GM21515 (cell line): ENCODE results near the gene POLE.

Experiments
- ATAC-seq: cut with Tn5 transposase; IDR thresholded peaks from one replicate; pipeline ENCODE4 v1.9.1; 2021; ENCODE audit not compliant: unreplicated experiment

POLE gene

DNA sequence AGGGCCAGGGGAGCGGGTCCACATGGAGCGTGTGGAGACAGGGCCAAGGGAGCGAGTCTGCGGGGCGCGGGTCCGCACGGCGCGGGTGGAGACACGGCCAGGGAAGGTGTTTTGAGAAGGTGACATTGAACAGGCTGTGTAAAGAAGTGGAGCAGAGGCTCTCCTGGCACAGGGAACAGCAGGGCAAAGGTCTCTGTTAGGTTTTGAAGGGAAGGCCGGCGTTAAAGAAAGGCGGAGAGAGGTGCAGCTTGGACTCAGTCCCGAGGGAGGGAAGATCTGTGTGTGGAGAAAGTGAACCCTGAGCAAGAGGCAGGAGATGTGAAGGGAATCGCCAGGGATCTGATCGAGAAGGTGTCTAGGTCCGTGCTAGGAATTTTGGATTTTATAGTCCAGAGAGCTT is 2.1 kb upstream of the POLE start:
- no peak for ATAC-seq

DNA sequence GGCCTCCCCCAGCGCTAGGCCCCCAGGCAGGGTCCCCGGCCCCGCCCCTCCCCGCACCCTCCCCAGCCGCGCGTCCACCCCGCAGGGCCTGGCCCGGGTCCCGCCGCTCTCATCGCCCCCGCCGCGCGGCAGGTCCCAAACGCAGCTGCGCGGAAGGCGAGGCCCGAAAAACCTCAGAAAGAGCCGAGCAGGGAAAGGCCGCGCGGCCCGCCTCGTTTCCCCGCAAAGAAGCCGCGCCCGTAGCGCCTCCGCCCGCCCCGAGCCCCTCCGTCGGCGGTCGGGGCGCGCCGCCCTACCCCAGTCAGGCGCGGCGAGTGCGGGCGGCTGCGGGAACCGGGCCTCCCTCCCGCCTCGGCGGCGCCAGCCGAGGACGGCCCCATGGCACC is 324 bp downstream of the POLE start:
- peak; percentile 20 for ATAC-seq

DNA sequence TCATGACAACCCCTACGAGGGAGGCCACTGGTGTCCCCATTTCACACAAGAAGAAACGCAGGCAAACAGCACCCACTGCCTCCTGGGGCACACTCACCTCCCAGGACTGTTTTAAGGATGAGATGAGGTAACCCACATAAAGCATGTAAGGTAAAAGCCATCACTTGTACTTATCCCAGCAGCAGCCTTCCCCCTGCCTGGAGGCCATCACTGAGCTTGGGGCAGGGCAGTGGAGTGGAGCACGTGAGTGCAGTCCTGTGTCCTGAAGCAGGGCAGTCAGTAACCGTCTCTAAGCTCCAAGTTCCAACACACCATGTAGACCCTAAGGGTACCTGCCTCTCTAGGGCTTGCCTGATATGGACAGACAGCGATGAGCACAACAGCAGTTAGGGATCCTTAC is 1.7 kb downstream of the POLE start:
- no peak for ATAC-seq

DNA sequence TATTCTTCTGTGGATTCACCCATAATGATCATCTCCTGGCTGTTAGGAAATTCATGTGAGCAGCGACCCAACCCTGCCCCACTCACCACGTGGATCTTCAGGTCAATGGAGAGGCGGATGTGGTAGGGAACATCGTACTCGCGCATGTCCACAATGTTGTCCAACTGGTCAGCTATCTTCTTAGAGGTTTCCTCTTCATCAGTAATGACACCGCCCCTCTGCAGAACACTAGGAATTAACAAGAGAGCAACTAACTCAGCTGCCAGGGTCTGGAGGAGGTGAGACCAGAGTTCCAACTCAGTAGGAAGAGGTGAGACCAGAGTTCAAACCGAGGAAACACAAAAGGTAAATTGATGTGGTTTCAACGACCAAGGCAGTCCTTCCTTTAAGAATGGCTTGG is 9.7 kb downstream of the POLE start:
- ATAC-seq, result no peak

DNA sequence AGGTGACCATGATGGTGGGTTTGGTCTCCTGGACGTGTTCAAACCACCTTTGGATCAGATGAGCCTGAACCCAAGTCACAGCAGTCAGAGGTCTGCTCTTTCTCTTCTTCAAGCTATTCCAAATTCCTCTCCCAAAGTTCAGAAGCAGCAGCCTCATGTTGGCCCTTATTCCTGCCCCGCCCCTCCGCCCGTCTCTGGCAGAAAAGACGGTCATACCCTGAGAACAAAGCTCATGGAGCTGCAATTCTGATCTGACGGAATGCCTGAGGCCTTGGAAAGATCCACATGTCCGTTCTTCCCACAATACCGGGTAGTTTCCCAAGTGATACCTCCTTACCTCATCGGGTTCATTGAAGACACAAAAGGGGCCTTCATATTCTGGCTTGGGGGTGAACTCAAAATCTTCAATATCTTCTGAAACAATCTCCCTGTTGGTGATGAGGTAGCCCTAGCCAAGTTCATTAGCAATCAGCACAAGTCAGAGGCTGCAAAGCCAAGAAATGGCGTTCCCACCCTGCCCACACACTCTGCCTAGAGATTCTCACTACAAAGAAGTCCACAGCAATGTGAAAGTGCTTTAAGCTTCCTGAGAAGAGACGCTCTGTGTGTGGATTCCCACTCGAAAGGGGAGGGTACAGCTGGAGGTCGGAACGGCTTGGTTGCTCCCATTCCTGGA is 11.2 kb downstream of the POLE start:
- no peak for ATAC-seq

DNA sequence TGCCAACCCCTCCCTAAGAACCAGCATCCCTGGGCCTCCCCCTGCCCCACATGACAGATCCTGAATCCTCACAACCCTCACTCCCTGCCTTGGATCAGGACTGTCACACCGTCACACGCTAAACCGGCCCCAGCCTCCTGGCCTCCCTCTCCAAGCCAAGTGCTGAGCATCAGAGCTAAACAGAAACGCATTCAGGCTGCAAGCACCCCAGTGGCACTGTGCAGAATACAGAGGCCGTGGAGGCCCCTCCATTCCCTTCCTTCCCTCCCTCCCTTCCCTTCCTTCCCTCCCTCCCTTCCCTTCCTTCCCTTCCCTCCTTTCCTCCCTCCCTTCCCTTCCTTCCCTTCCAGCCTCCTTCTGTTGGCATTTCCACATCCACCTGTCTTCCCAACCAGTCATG is 12.6 kb downstream of the POLE start:
- no peak for ATAC-seq

DNA sequence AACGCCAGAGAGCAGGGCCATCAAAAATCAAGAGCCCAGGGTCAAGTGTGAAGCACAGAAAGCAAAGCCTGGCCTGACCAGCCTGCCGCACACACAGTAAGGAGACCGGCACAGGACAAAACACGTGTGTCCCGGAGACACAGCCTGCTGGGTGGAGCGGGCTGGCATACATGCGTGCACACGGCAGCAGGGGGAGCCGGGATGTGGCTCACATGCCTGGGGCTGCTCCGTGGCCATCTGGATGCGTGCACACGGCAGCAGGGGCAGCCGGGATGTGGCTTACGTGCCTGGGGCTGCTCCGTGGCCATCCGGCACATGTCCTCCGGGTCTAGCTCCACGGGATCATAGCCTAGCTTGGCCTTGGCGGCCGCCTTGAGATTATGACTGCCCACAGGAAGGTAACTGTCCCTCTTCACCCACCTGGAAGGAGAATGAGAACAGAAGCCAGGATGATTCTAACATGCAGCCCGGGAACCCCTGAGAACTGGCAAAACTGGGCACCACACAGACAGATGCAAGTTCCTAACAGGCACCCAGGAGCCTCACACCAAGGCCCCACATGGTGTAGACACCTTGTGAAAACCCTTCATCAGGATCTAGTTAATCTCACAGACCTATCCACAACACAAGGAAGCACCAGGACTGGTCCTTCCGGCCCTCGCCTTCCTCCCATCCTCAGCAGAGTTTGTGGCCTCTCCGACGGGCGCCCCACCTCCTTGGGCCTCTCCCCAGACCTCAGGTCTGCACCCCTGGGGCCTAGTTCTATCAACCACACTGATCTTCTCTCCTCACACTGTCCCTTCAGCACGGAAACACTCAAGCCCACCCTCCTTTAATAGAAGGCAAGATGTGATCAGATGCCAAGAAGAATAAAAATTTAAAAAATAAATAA is 13.6 kb downstream of the POLE start:
- no peak for ATAC-seq

DNA sequence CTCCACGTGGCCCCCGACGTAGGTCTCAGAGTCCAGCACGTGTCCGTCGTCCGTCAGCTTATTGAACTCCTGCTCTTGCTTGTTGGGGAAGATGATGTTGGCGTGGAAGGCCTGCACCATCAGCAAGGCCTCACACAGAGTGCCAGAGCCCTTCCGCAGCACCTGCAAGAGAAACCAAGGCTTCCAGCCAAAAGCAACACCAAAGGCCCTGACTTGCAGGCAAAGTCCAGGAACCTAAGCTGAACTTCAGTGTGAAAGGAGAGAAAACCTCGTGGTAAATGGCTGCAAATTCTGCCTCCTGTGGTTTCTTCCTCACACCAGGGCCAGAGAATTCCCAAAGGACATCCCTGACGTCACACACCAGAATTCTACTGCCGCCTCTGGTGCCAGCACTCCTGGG is 14.5 kb downstream of the POLE start:
- no peak for ATAC-seq

DNA sequence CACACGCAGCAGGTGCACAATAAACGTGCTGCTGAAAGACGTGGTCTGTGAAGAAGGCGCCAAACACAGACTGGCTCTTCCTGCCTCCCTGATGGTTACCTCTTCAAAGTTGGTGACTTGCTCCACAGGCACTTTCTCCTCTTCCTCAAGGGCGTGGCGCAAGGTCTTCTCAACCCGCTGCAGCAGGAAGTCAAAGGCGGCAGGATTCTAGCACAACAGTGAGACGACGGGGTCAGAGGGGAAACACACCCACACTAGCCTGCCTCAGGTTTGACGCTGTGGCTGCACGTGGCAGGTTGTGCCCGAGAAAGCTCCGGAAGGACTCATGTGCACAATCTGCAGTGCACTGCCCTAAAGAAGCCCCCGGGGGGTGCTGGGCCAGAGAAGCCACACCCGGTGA is 15.0 kb downstream of the POLE start:
- ATAC-seq, result no peak

DNA sequence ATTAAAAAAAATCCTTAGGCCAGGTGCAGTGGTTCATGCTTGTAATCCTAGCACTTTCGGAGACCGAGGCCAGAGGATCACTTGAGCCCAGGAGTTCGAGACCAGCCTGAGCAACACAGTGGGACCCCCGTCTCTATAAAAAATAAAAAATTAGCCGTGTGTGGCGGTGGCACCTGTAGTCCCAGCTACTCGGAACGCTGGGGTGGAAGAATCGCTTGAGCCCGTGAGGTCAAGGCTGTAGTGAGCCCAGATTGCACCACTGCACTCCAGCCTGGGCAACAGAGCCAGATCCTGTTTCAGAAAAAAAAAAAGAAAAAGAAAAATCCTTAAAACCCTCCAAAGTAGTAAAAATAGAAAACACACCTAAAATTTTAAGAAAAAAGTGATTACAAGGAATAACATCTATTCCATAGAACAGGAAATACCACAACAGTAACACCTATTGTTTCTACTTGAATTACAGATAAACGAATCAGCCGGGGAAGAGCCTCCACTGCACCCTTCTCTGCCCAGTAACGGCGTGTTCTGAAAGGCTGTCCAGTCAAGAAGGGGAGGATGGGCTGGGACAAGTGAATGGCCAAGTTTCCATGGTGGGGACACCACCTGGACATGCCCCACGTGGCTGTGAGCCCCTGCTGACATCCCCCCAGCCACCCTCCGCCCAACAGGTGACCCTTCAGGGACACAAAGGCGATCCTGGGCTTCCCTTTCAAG is 17.8 kb downstream of the POLE start:
- ATAC-seq, result no peak

DNA sequence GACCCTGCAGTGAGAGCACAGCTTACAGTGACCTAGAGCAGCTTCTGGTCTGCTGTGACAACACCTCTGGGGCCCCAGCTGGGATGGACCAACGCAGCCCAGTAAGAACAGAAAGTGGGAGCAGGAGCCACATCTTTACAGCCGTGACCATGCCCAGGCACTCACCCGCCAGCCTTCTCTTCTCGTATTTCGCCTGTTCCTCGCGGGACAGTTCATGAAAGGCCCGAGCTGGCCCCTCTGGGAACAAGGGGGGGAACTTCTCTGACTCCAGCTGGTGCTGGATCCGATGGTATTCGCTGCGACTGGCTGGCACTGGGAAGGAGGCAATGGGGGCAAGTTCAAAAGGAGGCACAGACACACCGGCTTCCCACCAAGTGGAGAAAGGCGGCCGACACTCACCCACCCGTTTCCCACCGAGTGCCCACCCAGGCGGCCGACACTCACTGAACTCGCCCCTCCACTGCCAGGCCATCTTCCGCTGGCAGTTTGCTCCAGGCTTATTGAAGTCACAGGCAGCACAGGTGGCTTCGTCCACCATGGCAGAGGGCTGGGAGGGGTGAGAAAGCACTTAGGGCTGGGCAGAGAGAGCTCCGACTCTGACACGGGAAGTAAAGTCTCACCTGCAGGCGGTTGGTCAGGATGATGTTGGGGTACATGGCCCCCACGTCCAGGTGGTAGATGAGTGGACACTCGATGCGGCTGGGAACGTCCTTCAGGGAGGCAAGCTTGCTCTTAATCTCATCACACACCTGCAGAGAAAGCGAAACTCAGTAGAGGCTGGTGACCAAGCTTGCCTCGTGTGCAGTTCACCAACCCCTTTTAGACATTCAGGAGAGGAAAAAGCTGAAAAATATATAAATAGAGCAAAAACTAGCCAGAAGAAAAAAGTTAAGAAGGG is 18.7 kb downstream of the POLE start:
- no peak for ATAC-seq

DNA sequence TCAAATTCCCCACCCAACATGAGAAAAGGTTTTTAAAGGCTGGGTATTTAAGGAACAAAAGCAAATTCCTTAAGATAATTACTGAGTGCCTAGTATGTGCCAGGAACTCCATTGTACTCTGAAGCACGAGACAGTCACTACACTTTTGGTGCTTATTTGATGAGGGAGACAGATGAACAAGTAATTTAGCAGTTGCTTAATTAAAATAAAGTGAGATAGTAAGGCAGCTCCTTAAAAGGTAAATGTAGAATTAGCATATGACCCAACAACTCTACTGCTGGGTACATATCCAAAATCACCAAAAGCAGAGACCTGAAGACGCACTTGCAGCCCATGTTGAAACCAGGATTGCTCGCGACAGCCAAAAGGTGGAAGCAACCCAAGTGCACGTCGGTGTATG is 21.3 kb downstream of the POLE start:
- ATAC-seq, result no peak

DNA sequence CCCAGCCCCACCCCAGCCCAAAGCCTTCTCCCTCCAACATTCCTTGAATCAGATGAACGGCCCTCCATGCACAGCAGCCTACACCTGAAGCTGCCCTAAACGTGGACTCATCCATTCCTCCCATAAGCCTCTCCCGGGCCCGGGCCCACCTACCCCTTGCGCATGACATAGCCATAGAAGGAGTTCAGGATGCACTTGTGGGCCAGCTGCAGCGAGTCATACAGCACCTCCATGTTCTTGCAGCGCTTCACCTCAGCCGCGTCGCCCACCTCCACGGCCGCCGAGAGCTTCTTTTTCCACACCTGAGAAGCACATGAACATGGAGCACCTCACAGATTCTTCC is 22.0 kb downstream of the POLE start:
- ATAC-seq, result no peak

DNA sequence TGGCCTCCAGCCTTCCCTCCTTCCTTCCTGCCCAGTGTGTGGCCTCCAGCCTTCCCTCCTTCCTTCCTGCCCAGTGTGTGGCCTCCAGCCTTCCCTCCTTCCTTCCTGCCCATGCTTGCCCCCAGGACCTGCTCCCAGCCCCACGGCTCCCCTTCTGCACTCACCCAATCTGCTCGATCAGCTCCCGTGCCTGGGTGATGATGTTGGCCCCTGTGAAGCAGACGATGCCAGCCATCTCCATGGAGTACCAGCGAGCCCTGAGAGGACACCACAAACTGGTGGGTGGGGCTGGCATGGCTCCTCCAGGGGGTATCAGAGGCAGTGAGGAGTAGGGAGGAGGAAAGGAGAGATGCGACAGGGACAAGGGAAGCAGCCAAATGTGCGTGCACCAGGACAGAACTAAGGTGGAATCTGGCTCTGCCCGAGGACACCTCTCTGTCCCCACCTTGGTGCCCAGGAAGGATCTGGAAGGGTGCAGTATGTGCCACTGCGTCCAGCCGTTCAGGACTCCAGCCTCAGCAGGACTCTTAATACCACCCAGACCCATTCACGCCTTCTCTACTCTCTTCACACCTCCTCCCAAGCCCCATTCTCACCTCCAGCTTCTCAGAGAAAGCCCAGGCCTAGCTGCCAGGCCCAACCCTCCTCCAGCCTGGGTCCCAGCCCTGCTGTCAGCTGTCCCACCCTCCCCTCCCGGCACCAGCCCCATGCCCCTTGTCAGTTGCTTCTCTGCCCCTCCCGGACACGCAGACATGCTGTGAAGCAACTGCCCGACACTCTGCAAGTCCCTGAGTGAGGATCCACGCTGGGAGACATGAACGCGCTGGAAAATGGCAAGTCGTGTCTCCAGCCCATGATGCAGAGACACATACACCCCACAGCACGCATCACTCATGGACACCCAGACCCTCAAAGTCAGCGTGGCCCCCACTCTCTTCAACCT is 22.7 kb downstream of the POLE start:
- no peak for ATAC-seq

DNA sequence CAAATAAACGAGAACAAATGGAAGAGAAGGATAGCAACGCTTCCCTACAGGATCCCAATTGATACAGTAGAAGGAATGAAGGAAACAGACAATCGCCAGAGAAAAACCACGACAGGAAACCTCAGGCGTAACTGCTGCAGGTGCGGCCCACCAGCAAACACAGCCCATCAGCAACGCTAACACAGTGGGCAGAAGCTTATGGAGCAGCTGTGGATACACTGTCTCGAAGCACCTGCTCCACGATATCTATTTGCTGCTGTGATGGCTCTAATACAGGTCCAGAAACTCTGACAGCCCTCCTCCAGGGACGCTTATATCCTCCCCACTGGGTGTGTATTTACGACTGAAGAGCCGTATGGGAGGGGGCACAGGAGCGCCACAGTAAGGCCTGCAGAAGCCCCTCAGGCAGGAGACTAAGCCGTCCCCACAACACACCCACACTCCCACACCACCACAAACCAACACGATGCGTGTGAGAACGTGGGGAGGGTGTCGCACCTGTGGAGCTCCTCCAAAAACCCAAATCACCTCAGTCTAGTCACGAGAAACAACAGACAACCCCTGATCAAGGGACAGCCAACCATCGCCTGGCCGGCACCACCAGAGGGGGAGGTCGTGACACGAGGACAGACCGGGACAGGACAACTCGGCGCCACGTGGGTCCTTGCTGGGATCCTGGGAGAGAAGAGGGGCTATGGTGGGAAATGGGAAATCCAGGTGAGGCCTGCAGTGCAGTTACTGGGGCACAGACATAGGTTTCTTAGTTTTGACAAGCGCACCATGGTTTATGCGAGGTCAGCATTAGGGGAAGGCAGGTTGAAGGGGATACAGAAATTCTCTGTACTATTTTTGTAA is 24.0 kb downstream of the POLE start:
- no peak for ATAC-seq

DNA sequence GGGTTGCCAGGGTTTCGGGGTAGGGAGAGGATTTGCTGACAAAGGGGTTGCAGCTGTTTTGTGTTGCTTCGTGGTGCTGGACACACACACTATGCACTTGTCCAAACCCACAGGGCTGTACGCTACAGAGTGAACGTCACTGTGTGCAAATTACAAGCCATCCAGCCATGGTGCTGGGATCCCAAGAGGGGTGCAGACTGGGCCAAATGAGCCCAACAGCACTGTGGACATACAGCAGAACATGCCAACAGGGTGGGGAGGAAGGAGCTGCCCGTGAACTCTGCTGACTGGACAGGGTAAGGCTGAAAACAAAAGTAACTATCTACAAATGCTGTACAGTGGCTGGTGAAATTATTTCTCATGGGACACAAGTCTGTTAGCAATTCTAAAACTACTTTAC is 25.2 kb downstream of the POLE start:
- ATAC-seq, result no peak

DNA sequence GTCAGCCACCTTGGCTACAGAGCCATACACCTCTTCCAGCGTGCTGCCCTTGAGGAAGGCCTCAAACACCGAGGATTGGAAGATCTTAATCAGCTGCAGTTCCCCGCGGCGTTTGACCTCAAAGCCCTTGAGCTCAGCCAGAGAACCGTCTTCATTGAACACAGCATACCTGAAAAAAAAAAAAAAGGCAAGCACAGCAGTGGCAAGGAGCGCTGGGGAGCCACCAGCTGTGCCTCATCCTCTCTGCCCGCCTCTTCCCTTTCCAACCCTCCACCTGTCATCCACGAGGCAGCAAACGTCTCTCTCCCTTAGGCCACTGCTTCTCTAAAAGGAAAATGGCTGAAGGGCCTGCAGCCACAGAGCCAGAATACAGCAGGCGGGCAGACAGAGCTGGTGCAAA is 26.1 kb downstream of the POLE start:
- no peak for ATAC-seq

DNA sequence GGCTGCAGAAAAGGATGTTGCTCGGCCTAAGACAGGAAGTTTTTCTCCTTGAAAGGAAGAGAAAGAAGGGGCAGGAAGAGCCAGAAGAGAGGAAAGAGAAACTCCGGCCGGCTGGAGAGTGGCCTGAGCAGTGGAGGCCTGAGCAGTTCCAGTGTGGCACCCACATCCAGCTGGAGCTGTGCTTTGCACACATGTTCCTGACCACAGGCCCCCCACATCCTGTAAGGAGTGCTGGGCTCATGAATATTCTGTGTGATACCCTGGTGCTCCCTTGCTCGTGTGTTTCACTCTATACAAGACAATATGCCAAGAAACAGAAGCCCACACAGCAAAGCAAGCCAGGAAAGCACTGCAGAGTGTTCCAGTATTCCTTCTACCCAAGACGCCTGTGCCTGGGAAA is 27.1 kb downstream of the POLE start:
- no peak for ATAC-seq

DNA sequence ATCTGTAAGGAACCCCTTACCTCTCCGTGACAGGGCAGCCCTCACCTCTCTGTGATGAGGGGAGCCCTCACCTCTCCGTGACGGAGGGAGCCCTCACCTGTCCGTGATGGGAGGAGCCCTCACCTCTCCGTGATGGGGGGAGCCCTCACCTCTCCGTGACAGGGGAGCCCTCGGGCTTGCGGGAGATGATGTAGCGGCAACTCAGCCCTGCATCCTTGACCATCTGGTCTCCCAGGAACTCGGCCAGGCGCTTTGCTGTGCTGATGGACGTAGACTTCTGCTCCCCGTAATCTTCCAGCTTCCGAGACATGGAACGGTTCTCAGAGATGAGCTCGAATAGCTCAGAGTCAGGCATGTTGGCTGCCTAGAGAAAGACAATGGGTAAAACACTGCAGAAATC is 28.0 kb downstream of the POLE start:
- no peak for ATAC-seq
